Neural cell (in vitro differentiated cells): Measurements from ENCODE around the gene TTC1. TPM values are rescaled to one million over a fixed set of nuclear protein-coding genes. Genes with fewer than 3 reads are reported as not detected.

Experiments used
- H2AFZ ChIP-seq: fragments of 200-600, 300-800 bp; sonication (generic), shearing (Covaris generic); 2 replicates; pipeline ENCODE4 v1.6.0; 2014; ENCODE audit warnings: low read depth, mild to moderate bottlenecking, antibody characterized with exemption, low read length, moderate library complexity
- H3F3A ChIP-seq: fragments of 200-600 bp; shearing (Covaris generic); 2 replicates; pipeline ENCODE4 v1.6.1; 2016; ENCODE audit warnings: mild to moderate bottlenecking, moderate library complexity, mixed read lengths, antibody characterized with exemption, low read length; ENCODE audit not compliant: insufficient read depth, poor library complexity, severe bottlenecking
- H3K27ac ChIP-seq: fragments of 200-600, 300-800 bp; sonication (generic), shearing (Covaris generic); 2 replicates; pipeline ENCODE4 v1.5.1; 2014; ENCODE audit warnings: mild to moderate bottlenecking, low read length, moderate library complexity
- H3K27me3 ChIP-seq: fragments of 300-800, 200-600 bp; sonication (generic), shearing (Covaris generic); 2 replicates; pipeline ENCODE4 v1.6.0; 2014; ENCODE audit warnings: mild to moderate bottlenecking, low read depth, low read length, moderate library complexity; ENCODE audit not compliant: insufficient read depth
- H3K36me3 ChIP-seq: fragments of 300-800, 200-600 bp; sonication (generic), shearing (Covaris generic); 2 replicates; pipeline ENCODE4 v1.5.1; 2014; ENCODE audit warnings: mild to moderate bottlenecking, antibody characterized with exemption, low read length, moderate library complexity; ENCODE audit not compliant: insufficient read depth
- H3K4me2 ChIP-seq: fragments of 300-800, 200-600 bp; sonication (generic), shearing (Covaris generic); 2 replicates; pipeline ENCODE4 v1.6.0; 2014; ENCODE audit warnings: mild to moderate bottlenecking, low read length
- H3K4me3 ChIP-seq: fragments of 300-800, 200-600 bp; sonication (generic), shearing (Covaris generic); 2 replicates; pipeline ENCODE4 v1.5.1; 2014; ENCODE audit warnings: mild to moderate bottlenecking, low read length, moderate library complexity
- H3K79me2 ChIP-seq: fragments of 200-600 bp; shearing (Covaris generic); replicated peaks from 2 replicates; pipeline ENCODE4 v1.6.0; 2014; ENCODE audit warnings: mild to moderate bottlenecking, low read length, moderate library complexity; ENCODE audit not compliant: insufficient read depth
- H3K9ac ChIP-seq: fragments of 300-800, 200-600 bp; sonication (generic), shearing (Covaris generic); 2 replicates; pipeline ENCODE4 v1.6.1; 2016; ENCODE audit warnings: mild to moderate bottlenecking, low read length, mixed read lengths
- H3K9me2 ChIP-seq: fragments of 200-600 bp; shearing (Covaris generic); 2 replicates; pipeline ENCODE4 v1.6.1; 2016; ENCODE audit warnings: mild to moderate bottlenecking, low read length, mixed read lengths; ENCODE audit not compliant: insufficient read depth
- H3K9me3 ChIP-seq: fragments of 200-600, 300-800 bp; sonication (generic), shearing (Covaris generic); 2 replicates; pipeline ENCODE4 v1.6.1; 2016; ENCODE audit warnings: mild to moderate bottlenecking, mixed run types, low read length, moderate library complexity, mixed read lengths
- H4K20me1 ChIP-seq: fragments of 200-600 bp; shearing (Covaris generic); 2 replicates; pipeline ENCODE4 v1.6.1; 2016; ENCODE audit warnings: mild to moderate bottlenecking, mixed run types; ENCODE audit not compliant: insufficient read depth
- EP300 ChIP-seq: fragments of 450-650 bp; conservative IDR thresholded peaks from 2 replicates; pipeline ENCODE4 v1.6.1; 2014; ENCODE audit warnings: antibody characterized with exemption, mild to moderate bottlenecking, moderate library complexity; ENCODE audit not compliant: poor library complexity, severe bottlenecking
- EZH2 ChIP-seq: fragments of 200-600, 300-800 bp; shearing (Covaris generic), sonication (generic); IDR thresholded peaks from 2 replicates; pipeline ENCODE4 v1.6.1; 2014; ENCODE audit warnings: antibody characterized with exemption, low read length, borderline replicate concordance, mild to moderate bottlenecking; ENCODE audit not compliant: insufficient read depth, poor library complexity, severe bottlenecking
- MXI1 ChIP-seq: fragments of 450-650 bp; conservative IDR thresholded peaks from 2 replicates; pipeline ENCODE4 v1.6.1; 2014; ENCODE audit warnings: antibody characterized with exemption, mild to moderate bottlenecking; ENCODE audit not compliant: poor library complexity, severe bottlenecking
- POLR2AphosphoS5 ChIP-seq: IDR thresholded peaks from 2 replicates; pipeline ENCODE4 v1.6.1; 2012
- RAD21 ChIP-seq: fragments of 450-650 bp; conservative IDR thresholded peaks from 2 replicates; pipeline ENCODE4 v1.6.1; 2014; ENCODE audit warnings: antibody characterized with exemption, mild to moderate bottlenecking, moderate library complexity
- SMC3 ChIP-seq: fragments of 450-650 bp; conservative IDR thresholded peaks from 2 replicates; pipeline ENCODE4 v1.6.1; 2014; ENCODE audit warnings: antibody characterized with exemption, mild to moderate bottlenecking, moderate library complexity; ENCODE audit not compliant: poor library complexity
- TAF1 ChIP-seq: IDR thresholded peaks from 2 replicates; pipeline ENCODE4 v1.6.1; 2012; ENCODE audit warnings: low read depth
- polyA plus RNA-seq: library from polyadenylated mRNA; depleted of rRNA; stranded (reverse); fragments of >200 nt; gene quantifications from 2 replicates; pipeline ENCODE4 v1.2.3, GENCODE V29; 2014
- TF ChIP-seq, protein P1 (sequence below): IDR thresholded peaks from 2 replicates; pipeline ENCODE4 v1.6.1; 2012; ENCODE audit warnings: borderline replicate concordance
- TF ChIP-seq, protein P2 (sequence below): fragments of 450-650 bp; IDR thresholded peaks from 2 replicates; pipeline ENCODE4 v1.5.1; 2014; ENCODE audit warnings: antibody characterized with exemption, mild to moderate bottlenecking, moderate library complexity; ENCODE audit not compliant: poor library complexity, severe bottlenecking

The TTC1 gene
- polyA plus RNA-seq, 1 donor from 2014 or later, result 74.0 TPM

DNA sequence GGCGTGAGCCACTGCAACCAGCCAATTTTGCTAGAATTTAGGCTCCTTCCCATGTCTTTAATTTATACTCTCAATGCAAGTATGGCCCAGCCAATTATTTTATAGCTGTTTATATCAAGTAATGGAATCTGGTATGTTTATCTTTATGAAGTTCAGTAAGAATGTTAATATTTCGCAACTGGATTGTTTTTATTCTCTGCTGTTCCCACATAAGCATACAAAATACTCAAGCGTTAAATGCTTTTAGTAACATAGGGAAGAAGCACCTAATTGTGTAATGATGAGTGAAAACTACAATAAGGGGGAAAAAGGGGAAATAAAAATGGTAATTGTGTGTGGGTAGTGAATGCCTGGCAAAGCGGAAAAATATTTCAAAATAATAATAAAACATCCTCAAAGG lies 89.1 kb downstream of the TTC1 start:
- Histone ChIP-seq H3K79me2 (peaks cover 7% of the 10 kb centered on the region), H3K4me3 (no peak overlapping the region), H3K36me3 (peaks cover 4% of the 10 kb centered on the region), H3K9me3 (no peaks in the 10 kb centered on the region), H4K20me1 (no peaks in the 10 kb centered on the region), H2AFZ (no peak overlapping the region), H3F3A (no peaks in the 10 kb centered on the region), H3K4me2 (no peak overlapping the region), H3K9ac (no peak overlapping the region), H3K27ac (no peak overlapping the region), H3K27me3 (no peaks in the 10 kb centered on the region), H3K9me2 (no peaks in the 10 kb centered on the region)
- TF ChIP-seq EP300, result no peak
- no peak for TF ChIP-seq POLR2AphosphoS5
- TF ChIP-seq TAF1, result no peak
- no peak for TF ChIP-seq RAD21
- TF ChIP-seq, protein P1, sequence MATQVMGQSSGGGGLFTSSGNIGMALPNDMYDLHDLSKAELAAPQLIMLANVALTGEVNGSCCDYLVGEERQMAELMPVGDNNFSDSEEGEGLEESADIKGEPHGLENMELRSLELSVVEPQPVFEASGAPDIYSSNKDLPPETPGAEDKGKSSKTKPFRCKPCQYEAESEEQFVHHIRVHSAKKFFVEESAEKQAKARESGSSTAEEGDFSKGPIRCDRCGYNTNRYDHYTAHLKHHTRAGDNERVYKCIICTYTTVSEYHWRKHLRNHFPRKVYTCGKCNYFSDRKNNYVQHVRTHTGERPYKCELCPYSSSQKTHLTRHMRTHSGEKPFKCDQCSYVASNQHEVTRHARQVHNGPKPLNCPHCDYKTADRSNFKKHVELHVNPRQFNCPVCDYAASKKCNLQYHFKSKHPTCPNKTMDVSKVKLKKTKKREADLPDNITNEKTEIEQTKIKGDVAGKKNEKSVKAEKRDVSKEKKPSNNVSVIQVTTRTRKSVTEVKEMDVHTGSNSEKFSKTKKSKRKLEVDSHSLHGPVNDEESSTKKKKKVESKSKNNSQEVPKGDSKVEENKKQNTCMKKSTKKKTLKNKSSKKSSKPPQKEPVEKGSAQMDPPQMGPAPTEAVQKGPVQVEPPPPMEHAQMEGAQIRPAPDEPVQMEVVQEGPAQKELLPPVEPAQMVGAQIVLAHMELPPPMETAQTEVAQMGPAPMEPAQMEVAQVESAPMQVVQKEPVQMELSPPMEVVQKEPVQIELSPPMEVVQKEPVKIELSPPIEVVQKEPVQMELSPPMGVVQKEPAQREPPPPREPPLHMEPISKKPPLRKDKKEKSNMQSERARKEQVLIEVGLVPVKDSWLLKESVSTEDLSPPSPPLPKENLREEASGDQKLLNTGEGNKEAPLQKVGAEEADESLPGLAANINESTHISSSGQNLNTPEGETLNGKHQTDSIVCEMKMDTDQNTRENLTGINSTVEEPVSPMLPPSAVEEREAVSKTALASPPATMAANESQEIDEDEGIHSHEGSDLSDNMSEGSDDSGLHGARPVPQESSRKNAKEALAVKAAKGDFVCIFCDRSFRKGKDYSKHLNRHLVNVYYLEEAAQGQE, result no peak
- no peak for TF ChIP-seq EZH2
- TF ChIP-seq, protein P2, sequence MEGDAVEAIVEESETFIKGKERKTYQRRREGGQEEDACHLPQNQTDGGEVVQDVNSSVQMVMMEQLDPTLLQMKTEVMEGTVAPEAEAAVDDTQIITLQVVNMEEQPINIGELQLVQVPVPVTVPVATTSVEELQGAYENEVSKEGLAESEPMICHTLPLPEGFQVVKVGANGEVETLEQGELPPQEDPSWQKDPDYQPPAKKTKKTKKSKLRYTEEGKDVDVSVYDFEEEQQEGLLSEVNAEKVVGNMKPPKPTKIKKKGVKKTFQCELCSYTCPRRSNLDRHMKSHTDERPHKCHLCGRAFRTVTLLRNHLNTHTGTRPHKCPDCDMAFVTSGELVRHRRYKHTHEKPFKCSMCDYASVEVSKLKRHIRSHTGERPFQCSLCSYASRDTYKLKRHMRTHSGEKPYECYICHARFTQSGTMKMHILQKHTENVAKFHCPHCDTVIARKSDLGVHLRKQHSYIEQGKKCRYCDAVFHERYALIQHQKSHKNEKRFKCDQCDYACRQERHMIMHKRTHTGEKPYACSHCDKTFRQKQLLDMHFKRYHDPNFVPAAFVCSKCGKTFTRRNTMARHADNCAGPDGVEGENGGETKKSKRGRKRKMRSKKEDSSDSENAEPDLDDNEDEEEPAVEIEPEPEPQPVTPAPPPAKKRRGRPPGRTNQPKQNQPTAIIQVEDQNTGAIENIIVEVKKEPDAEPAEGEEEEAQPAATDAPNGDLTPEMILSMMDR, result no peak
- TF ChIP-seq MXI1, result no peak
- TF ChIP-seq SMC3, result no peak

DNA sequence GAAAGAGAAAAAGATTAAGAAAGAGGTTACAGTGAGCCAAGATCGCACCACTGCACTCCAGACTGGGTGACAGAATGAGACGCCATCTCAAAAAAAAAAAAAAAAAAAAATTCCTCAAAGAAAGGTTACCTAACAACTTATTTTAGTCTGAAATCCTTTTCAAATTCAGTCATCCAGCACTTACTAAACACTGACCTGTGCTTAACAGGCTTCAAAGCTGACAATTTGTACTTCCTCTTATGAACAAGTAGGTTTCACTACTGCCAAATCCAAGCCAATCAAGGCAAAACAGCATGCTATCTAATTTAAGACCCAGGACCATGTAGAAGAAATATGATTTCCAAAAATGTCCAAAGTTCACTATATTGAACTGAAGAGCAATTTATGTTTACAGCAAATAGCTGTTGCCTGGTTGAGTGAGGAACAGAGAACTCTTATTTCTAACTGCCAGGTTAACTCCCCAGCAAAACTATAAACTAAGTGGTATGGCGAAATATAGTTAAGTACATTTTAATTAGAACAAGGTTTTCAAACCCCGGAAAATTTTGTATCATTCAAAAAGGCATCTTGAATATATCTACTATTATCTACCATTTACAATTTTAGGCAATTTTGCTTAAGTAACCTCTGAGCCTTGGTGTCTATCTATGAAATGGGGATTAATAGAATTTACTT lies 96.9 kb downstream of the TTC1 start:
- no peak overlapping the region for H3K9ac ChIP-seq
- H3K36me3 ChIP-seq, result no peaks in the 10 kb centered on the region
- H3K9me3 ChIP-seq, result no peaks in the 10 kb centered on the region
- H3K4me2 ChIP-seq, result no peak overlapping the region
- no peak overlapping the region for H3K27ac ChIP-seq
- H3K27me3 ChIP-seq, result no peaks in the 10 kb centered on the region
- no peaks in the 10 kb centered on the region for H4K20me1 ChIP-seq
- H3F3A ChIP-seq, result no peaks in the 10 kb centered on the region
- H3K79me2 ChIP-seq, result peaks cover 4% of the 10 kb centered on the region
- no peaks in the 10 kb centered on the region for H3K9me2 ChIP-seq
- TF ChIP-seq TAF1, result no peak
- no peak for TF ChIP-seq RAD21
- no peak for TF ChIP-seq MXI1
- TF ChIP-seq SMC3, result no peak
- no peak for TF ChIP-seq EZH2
- TF ChIP-seq, protein P2, result no peak
- TF ChIP-seq, protein P1, result no peak
- no peak for TF ChIP-seq EP300
- no peak for TF ChIP-seq POLR2AphosphoS5
- no peak overlapping the region for H2AFZ ChIP-seq
- no peak overlapping the region for H3K4me3 ChIP-seq
